Keratinocyte (primary cell): Measurements from ENCODE around the gene HRC. TPM values are rescaled to one million over a fixed set of nuclear protein-coding genes. Genes with fewer than 3 reads are reported as not detected.

Experiments used
- DNase-seq: peaks from one replicate; pipeline ENCODE4 v3.0.0-alpha.2; 2011; ENCODE audit warnings: low read depth, missing footprints, low spot score
- FAIRE-seq: peaks from 2 replicates; lab custom pipeline; 2011; peaks lifted over from hg19 to GRCh38; lab: Jason Lieb, UNC
- H2AFZ ChIP-seq: 2 replicates; pipeline ENCODE4 v1.6.0; 2012; ENCODE audit warnings: low read length, control low read depth, inconsistent platforms; ENCODE audit not compliant: control insufficient read depth
- H3K27ac ChIP-seq: 2 replicates; pipeline ENCODE4 v1.5.1; 2011; ENCODE audit warnings: low read length; ENCODE audit not compliant: control insufficient read depth, insufficient read depth
- H3K27me3 ChIP-seq: 3 replicates; pipeline ENCODE4 v1.6.0; 2011; ENCODE audit warnings: low read length; ENCODE audit not compliant: control insufficient read depth, insufficient read depth; ENCODE audit errors: extremely low read depth
- H3K36me3 ChIP-seq, 2 experiments: 2 replicates in 1 of 2; 3 replicates in 1 of 2; pipeline ENCODE4 v1.5.1; 2011; ENCODE audit warnings: low read length in 2 of 2, mild to moderate bottlenecking in 1 of 2; ENCODE audit not compliant: control insufficient read depth in 2 of 2, insufficient read depth in 2 of 2; ENCODE audit errors: extremely low read depth in 1 of 2
- H3K4me1 ChIP-seq: 3 replicates; pipeline ENCODE4 v1.5.1; 2011; ENCODE audit warnings: low read length; ENCODE audit not compliant: control insufficient read depth, insufficient read depth; ENCODE audit errors: extremely low read depth
- H3K4me2 ChIP-seq: 3 replicates; pipeline ENCODE4 v1.6.0; 2011; ENCODE audit warnings: low read depth, low read length; ENCODE audit not compliant: control insufficient read depth, insufficient read depth; ENCODE audit errors: extremely low read depth
- H3K4me3 ChIP-seq, 3 experiments: fragments of 200-600 bp in 1 of 3; sonication (generic) in 1 of 3; 2 replicates in 2 of 3; 3 replicates in 1 of 3; pipeline ENCODE4 v1.5.1; 2011 to 2016; ENCODE audit warnings: low read length in 3 of 3, mild to moderate bottlenecking in 3 of 3, control low read depth in 2 of 3, inconsistent platforms in 1 of 3, low read depth in 1 of 3, mixed read lengths in 1 of 3, mixed run types in 1 of 3, moderate library complexity in 1 of 3; ENCODE audit not compliant: control insufficient read depth in 2 of 3, insufficient read depth in 2 of 3; ENCODE audit errors: extremely low read depth in 1 of 3
- H3K79me2 ChIP-seq: 2 replicates; pipeline ENCODE4 v1.6.0; 2012; ENCODE audit warnings: low read length; ENCODE audit not compliant: control insufficient read depth, insufficient read depth
- H3K9ac ChIP-seq: 3 replicates; pipeline ENCODE4 v1.6.0; 2011; ENCODE audit warnings: low read length; ENCODE audit not compliant: control insufficient read depth, insufficient read depth; ENCODE audit errors: extremely low read depth
- H3K9me1 ChIP-seq: 3 replicates; pipeline ENCODE4 v1.6.0; 2011; ENCODE audit warnings: low read length; ENCODE audit not compliant: control insufficient read depth, insufficient read depth; ENCODE audit errors: extremely low read depth
- H3K9me3 ChIP-seq: 2 replicates; pipeline ENCODE4 v1.5.1; 2012; ENCODE audit warnings: low read depth, low read length; ENCODE audit not compliant: control insufficient read depth
- H4K20me1 ChIP-seq: 3 replicates; pipeline ENCODE4 v1.6.0; 2011; ENCODE audit warnings: low read length; ENCODE audit not compliant: control insufficient read depth, insufficient read depth; ENCODE audit errors: extremely low read depth
- EZH2 ChIP-seq: IDR thresholded peaks from one replicate; pipeline ENCODE4 v1.6.1; 2012; ENCODE audit warnings: inconsistent platforms, mild to moderate bottlenecking, low read length, moderate library complexity
- dilution Hi-C: fragments of 300-500 bp; cut with MboI; formaldehyde crosslinking; loops from one replicate; pipeline ENCODE4 v1.7.0; 2020; ENCODE audit warnings: low sequenced_read_pairs; ENCODE audit not compliant: extremely low pct_ligation_motif_present
- polyA plus RNA-seq, 5 experiments: library from polyadenylated mRNA; depleted of rRNA in 3 of 5; stranded (reverse) in 3 of 5; stranded (forward) in 1 of 5; unstranded in 1 of 5; fragments of >200 nt; gene quantifications; 1 replicate in 1 of 5; 2 replicates in 3 of 5; 3 replicates in 1 of 5; pipeline versions ENCODE4 v1.2.1 to v1.2.3, GENCODE V29; 2011 to 2012; ENCODE audit warnings: missing spikeins in 2 of 5, low read depth in 1 of 5, low replicate concordance in 1 of 5
- TF ChIP-seq, protein P1 (sequence below), 3 experiments: IDR thresholded peaks in 1 of 3; conservative IDR thresholded peaks in 1 of 3; optimal IDR thresholded peaks in 1 of 3; 2 replicates in 2 of 3; 3 replicates in 1 of 3; pipeline versions ENCODE3 to v1.5.1; 2011; ENCODE audit warnings: low read length in 3 of 3, mild to moderate bottlenecking in 3 of 3, moderate library complexity in 2 of 3, control low read depth in 1 of 3, inconsistent platforms in 1 of 3; ENCODE audit not compliant: insufficient read depth in 2 of 3; ENCODE audit errors: extremely low read depth in 1 of 3

HRC gene
- polyA plus RNA-seq, 1 donor (not counting 4 experiments of a cell fraction or from before 2014, with no cell fraction given) = 0.08 TPM

GRCh38 chr19:49168421-49168820 is 13.2 kb upstream of the HRC start:
- H3K36me3 ChIP-seq = peaks cover 10 to 38% of the 10 kb centered on the region in 2 experiments
- H3K79me2 ChIP-seq = no peaks in the 10 kb centered on the region
- TF ChIP-seq, protein P1, sequence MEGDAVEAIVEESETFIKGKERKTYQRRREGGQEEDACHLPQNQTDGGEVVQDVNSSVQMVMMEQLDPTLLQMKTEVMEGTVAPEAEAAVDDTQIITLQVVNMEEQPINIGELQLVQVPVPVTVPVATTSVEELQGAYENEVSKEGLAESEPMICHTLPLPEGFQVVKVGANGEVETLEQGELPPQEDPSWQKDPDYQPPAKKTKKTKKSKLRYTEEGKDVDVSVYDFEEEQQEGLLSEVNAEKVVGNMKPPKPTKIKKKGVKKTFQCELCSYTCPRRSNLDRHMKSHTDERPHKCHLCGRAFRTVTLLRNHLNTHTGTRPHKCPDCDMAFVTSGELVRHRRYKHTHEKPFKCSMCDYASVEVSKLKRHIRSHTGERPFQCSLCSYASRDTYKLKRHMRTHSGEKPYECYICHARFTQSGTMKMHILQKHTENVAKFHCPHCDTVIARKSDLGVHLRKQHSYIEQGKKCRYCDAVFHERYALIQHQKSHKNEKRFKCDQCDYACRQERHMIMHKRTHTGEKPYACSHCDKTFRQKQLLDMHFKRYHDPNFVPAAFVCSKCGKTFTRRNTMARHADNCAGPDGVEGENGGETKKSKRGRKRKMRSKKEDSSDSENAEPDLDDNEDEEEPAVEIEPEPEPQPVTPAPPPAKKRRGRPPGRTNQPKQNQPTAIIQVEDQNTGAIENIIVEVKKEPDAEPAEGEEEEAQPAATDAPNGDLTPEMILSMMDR (optimal IDR thresholded peaks at IDR 0.05 in 1 of 3, IDR thresholded peaks at IDR 0.05 in 1 of 3, conservative IDR thresholded peaks at IDR 0.05 in 1 of 3; ENCODE audit: extremely low read depth in 1 of 3, insufficient read depth in 2 of 3, low read length in 3 of 3) = no peak
- no peak for TF ChIP-seq EZH2
- no peaks in the 10 kb centered on the region for H3K9me3 ChIP-seq
- no peak overlapping the region for H2AFZ ChIP-seq
- no peak overlapping the region for H3K27ac ChIP-seq
- H3K4me2 ChIP-seq = no peak overlapping the region
- H3K4me3 ChIP-seq = no peak overlapping the region
- H3K4me1 ChIP-seq = no peaks in the 10 kb centered on the region
- dilution Hi-C loops = no loop called here
- DNase-seq (no peak), FAIRE-seq (no peak)
- H3K27me3 ChIP-seq = no peaks in the 10 kb centered on the region
- peaks cover 3% of the 10 kb centered on the region for H4K20me1 ChIP-seq
- no peak overlapping the region for H3K9ac ChIP-seq
- no peaks in the 10 kb centered on the region for H3K9me1 ChIP-seq

- dilution Hi-C loops = no loop called here
- FAIRE-seq = no peak
- Histone ChIP-seq H3K9ac (no peak overlapping the region), H3K27ac (no peak overlapping the region), H3K4me1 (no peaks in the 10 kb centered on the region), H3K36me3 (peaks cover 10 to 36% of the 10 kb centered on the region in 2 experiments), H3K9me1 (no peaks in the 10 kb centered on the region), H4K20me1 (peaks cover 3% of the 10 kb centered on the region), H3K4me3 (no peak overlapping the region), H2AFZ (no peak overlapping the region), H3K79me2 (no peaks in the 10 kb centered on the region), H3K9me3 (no peaks in the 10 kb centered on the region), H3K4me2 (no peak overlapping the region), H3K27me3 (no peaks in the 10 kb centered on the region)
- DNase-seq = no peak
- TF ChIP-seq, protein P1 (optimal IDR thresholded peaks at IDR 0.05 in 1 of 3, IDR thresholded peaks at IDR 0.05 in 1 of 3, conservative IDR thresholded peaks at IDR 0.05 in 1 of 3; ENCODE audit: extremely low read depth in 1 of 3, insufficient read depth in 2 of 3, low read length in 3 of 3) = no peak
- TF ChIP-seq EZH2 = no peak
Measured at GRCh38 chr19:49167857-49168409, 12.7 kb upstream of the HRC start.
